Measurements from ENCODE around the gene ATIC.

The ATIC gene

DNA sequence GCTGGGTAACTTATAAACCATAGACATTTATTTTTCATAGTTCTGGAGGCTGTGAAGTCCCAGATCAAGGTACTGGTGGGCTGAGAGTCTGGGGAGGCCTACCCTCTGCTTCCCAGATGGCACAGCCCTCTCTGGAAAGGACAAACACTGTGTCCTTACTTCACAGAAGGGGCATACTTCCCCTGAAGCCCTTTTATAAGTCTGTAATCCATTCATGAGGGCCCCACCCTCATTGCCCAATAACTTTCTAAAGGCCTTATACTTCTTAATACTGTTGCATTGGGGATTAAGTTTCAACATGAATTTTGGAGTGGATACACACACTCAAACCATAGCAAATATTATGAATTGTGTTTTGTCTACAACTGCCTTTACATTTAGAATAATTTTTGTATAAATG, 36.0 kb downstream of the ATIC start:
- in situ Hi-C loops (cut with MboI; ENCODE audit: low pct_unique_long_range_greater_than_20kb, low sequenced_read_pairs, unreplicated experiment) = no loop called here
- no peak for DNase-seq (ENCODE audit: low spot score)
- TF ChIP-seq, protein P1, sequence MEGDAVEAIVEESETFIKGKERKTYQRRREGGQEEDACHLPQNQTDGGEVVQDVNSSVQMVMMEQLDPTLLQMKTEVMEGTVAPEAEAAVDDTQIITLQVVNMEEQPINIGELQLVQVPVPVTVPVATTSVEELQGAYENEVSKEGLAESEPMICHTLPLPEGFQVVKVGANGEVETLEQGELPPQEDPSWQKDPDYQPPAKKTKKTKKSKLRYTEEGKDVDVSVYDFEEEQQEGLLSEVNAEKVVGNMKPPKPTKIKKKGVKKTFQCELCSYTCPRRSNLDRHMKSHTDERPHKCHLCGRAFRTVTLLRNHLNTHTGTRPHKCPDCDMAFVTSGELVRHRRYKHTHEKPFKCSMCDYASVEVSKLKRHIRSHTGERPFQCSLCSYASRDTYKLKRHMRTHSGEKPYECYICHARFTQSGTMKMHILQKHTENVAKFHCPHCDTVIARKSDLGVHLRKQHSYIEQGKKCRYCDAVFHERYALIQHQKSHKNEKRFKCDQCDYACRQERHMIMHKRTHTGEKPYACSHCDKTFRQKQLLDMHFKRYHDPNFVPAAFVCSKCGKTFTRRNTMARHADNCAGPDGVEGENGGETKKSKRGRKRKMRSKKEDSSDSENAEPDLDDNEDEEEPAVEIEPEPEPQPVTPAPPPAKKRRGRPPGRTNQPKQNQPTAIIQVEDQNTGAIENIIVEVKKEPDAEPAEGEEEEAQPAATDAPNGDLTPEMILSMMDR (IDR thresholded peaks at IDR 0.05; ENCODE audit: extremely low read depth, insufficient read depth, missing control alignments) = no peak

DNA sequence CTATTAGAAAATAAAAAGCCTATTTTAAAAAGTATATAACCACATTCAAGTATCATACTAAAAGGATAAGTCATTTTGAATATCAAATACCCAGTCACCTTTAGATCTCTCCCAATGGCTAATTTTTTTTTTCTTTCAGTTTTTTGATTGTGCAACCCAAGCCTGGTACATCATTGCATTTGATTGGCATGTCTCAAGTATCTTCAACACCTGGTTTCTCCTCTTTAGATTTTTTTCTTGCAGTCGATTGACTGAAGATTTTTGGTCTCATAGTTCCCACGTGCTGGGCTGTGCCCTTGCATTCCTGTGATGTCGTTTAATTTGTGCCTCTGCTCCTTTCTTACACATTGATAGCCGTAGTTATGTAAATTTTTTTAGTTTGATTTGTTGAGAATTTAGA, 40.7 kb downstream of the ATIC start:
- DNase-seq (ENCODE audit: low spot score) = no peak
- in situ Hi-C loops (cut with MboI; ENCODE audit: low pct_unique_long_range_greater_than_20kb, low sequenced_read_pairs, unreplicated experiment) = no loop called here
- TF ChIP-seq, protein P1 (IDR thresholded peaks at IDR 0.05; ENCODE audit: extremely low read depth, insufficient read depth, missing control alignments) = no peak

DNA sequence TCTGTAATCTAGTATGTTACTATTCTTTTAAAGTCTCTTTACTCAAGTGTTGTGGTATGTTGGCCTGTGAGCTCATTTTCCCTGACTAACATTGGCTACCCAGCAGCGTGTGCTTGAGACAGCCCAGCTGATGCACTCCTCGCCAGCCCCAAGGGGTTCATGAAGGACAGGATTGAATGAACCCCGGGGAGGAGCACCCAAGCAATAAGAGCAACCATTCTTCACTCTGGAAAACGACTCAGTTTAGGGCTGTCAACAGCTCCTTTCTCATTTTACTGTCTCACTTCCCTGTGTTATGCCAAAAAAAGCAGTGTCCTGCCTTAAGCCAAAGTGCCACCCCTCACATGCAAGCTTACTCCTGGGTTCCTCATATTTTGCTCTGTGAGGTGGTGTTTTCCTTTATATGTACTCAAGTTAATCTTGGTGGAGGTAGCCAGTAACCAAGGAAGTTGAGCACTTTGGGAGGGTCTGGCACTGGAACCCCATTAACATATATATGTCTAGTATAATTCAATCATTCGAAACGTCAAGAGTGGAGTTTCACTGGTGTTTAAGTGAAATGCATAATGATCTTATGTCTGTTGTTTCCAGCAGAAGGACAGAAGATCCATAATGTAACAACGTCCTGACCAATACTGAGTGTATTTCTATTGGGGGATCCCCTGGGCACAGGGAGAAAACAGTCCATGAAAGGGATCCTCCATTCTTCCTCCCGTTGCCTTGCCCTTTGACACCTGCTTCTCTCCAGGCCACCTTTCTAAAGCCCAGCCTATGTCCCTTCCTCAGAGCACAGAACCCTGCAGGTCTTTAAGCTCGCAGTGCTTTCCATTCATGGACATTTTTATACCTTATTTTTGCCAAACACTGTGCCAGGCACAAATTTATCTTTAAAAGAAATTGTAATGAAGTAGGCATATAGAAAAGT, 43.2 kb downstream of the ATIC start:
- TF ChIP-seq, protein P1 (IDR thresholded peaks at IDR 0.05; ENCODE audit: extremely low read depth, insufficient read depth, missing control alignments) = no peak
- in situ Hi-C loops (cut with MboI; ENCODE audit: low pct_unique_long_range_greater_than_20kb, low sequenced_read_pairs, unreplicated experiment) = no loop called here
- DNase-seq (ENCODE audit: low spot score) = no peak

DNA sequence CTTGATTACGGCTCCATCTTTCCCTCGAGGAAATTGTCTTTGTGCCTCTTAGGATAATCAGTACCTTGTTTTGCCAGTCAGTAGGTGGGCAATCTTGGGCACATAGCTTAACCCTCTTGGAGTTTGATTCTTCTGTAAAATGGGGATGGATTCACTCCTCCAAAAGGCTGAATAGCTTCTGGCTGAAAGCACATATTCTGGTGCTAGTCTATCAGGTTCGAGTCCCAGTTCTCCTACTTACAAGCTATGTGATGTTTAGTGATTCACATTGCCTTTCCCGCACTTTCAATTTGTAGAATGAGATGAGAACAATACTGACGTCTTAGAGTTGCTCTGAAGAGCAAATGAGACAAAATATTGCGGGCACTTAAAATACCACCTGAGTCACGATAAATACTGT, 43.9 kb downstream of the ATIC start:
- no peak for DNase-seq (ENCODE audit: low spot score)
- in situ Hi-C loops (cut with MboI; ENCODE audit: low pct_unique_long_range_greater_than_20kb, low sequenced_read_pairs, unreplicated experiment) = no loop called here
- TF ChIP-seq, protein P1 (IDR thresholded peaks at IDR 0.05; ENCODE audit: extremely low read depth, insufficient read depth, missing control alignments) = no peak

DNA sequence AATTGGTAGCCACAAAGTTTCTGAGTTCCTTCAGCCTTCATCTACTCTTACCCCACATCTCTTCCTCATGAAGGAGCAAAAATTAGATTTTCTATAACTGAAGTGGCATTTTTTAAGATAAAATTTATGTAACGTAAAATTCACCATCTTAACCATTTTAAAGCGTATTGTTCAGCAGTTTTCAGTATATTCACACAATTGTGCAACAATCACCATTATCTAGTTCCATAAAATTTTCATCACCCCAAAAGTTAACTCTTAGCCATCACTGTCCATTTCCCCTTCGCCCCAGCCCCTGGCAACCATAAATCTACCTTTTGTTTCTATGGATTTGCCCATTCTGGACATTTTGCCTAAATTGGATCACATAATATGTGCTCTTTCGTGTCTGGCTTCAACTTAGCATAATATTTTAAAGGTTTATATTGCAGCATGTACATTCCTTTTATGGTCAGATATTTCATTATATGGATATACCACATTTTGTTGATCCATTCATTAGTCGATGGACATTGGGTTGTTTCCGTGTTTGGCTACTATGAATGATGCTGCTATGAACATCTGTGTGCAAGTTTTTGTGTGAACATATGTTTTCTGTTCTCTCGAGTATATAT, 44.6 kb downstream of the ATIC start:
- TF ChIP-seq, protein P1 (IDR thresholded peaks at IDR 0.05; ENCODE audit: extremely low read depth, insufficient read depth, missing control alignments) = no peak
- no peak for DNase-seq (ENCODE audit: low spot score)
- in situ Hi-C loops (cut with MboI; ENCODE audit: low pct_unique_long_range_greater_than_20kb, low sequenced_read_pairs, unreplicated experiment) = no loop called here

DNA sequence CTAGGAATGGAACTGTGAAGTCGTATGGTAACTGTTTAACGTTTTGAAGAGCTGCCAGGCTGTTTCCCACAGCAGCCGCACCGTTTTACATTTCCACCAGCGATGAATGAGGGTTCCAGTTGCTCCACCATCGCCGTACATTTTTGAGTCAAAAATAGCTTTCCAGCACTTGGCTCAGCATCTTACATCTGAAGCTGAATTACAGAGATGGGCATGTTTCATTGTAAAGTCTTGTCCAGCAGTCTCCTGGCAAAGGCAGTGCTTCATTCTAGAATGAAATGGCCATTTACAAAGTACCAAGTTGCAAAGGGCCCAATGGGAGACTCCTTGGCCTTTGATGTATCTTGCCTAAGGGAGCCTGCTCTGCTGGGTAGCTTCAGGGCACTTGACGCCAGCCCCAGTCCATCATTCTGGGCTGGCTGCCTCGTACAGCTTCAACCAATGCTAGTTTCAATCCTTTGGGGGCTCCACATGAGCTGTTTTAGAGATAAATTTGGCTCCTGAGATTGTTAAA, 45.1 kb downstream of the ATIC start:
- DNase-seq (ENCODE audit: low spot score) = no peak
- TF ChIP-seq, protein P1 (IDR thresholded peaks at IDR 0.05; ENCODE audit: extremely low read depth, insufficient read depth, missing control alignments) = no peak
- in situ Hi-C loops (cut with MboI; ENCODE audit: low pct_unique_long_range_greater_than_20kb, low sequenced_read_pairs, unreplicated experiment) = no loop called here

All from GM13977 (cell line).